WTC11 (cell line): ENCODE data around the gene HLCS. TPM values are rescaled to one million over a fixed set of nuclear protein-coding genes. Genes with fewer than 3 reads are reported as not detected.

ENCODE experiments used
- ATAC-seq: fragments of 200-7000 bp; cut with Tn5 transposase; 2 replicates; pipeline ENCODE4 v1.10.0; 2021; ENCODE audit warnings: mild to moderate bottlenecking, moderate library complexity
- CTCF ChIA-PET: fragments of 300-600 bp; sonication (Branson Sonifier 250); formaldehyde crosslinking; loops from one replicate; lab custom pipeline; 2021; ENCODE audit warnings: antibody characterized with exemption; lab: Charles Lee
- POLR2A ChIA-PET: fragments of 350-600 bp; sonication (Branson Sonifier 250); formaldehyde crosslinking; loops from one replicate; lab custom pipeline; 2021; ENCODE audit warnings: antibody characterized with exemption; lab: Charles Lee
- DNase-seq: peaks from one replicate; pipeline ENCODE4 v3.0.0; 2021; ENCODE audit warnings: low spot score
- H3K27ac Mint-ChIP-seq: 2 replicates; pipeline ENCODE4 v1.8.0; 2021; ENCODE audit warnings: mixed read lengths
- H3K27me3 Mint-ChIP-seq: 2 replicates; pipeline ENCODE4 v1.8.0; 2021; ENCODE audit warnings: low read depth, mild to moderate bottlenecking, moderate library complexity, mixed read lengths
- H3K36me3 Mint-ChIP-seq: 2 replicates; pipeline ENCODE4 v1.8.0; 2021; ENCODE audit warnings: mixed read lengths
- H3K4me1 Mint-ChIP-seq: 2 replicates; pipeline ENCODE4 v1.8.0; 2022; ENCODE audit warnings: mixed read lengths
- H3K4me3 Mint-ChIP-seq: 2 replicates; pipeline ENCODE4 v1.8.0; 2021; ENCODE audit warnings: mild to moderate bottlenecking, moderate library complexity, mixed read lengths
- H3K9me3 Mint-ChIP-seq: 2 replicates; pipeline ENCODE4 v1.8.0; 2021; ENCODE audit warnings: mixed read lengths
- CREB1 ChIP-seq: sonication (generic); formaldehyde crosslinking; IDR thresholded peaks from 2 replicates; pipeline ENCODE4 v1.8.0; 2023; ENCODE audit warnings: mild to moderate bottlenecking, missing genetic modification reagents
- CREM ChIP-seq: sonication (generic); formaldehyde crosslinking; IDR thresholded peaks from 2 replicates; pipeline ENCODE4 v1.8.1; 2022; ENCODE audit warnings: mild to moderate bottlenecking, missing genetic modification reagents, moderate library complexity
- E2F4 ChIP-seq: sonication (generic); formaldehyde crosslinking; IDR thresholded peaks from 2 replicates; pipeline ENCODE4 v1.8.1; 2022; ENCODE audit warnings: low read depth, mild to moderate bottlenecking, moderate library complexity, missing genetic modification reagents, borderline replicate concordance
- ELF4 ChIP-seq: sonication (generic); formaldehyde crosslinking; IDR thresholded peaks from 2 replicates; pipeline ENCODE4 v1.8.1; 2022; ENCODE audit warnings: low read depth, mild to moderate bottlenecking, moderate library complexity, missing genetic modification reagents
- EMX1 ChIP-seq: fragments of 250-450 bp; sonication (Bioruptor Pico); IDR thresholded peaks from 2 replicates; pipeline ENCODE4 v1.8.0; 2021; ENCODE audit warnings: mild to moderate bottlenecking
- HMGXB4 ChIP-seq: sonication (generic); formaldehyde crosslinking; IDR thresholded peaks from 2 replicates; pipeline ENCODE4 v1.8.1; 2023; ENCODE audit warnings: mild to moderate bottlenecking, moderate library complexity, missing genetic modification reagents
- JAZF1 ChIP-seq: fragments of 250-450 bp; sonication (Bioruptor Pico); IDR thresholded peaks from 2 replicates; pipeline ENCODE4 v1.9.0; 2021; ENCODE audit warnings: moderate library complexity, mild to moderate bottlenecking, inconsistent platforms
- KAT7 ChIP-seq: sonication (generic); formaldehyde crosslinking; IDR thresholded peaks from 2 replicates; pipeline ENCODE4 v1.8.1; 2023; ENCODE audit warnings: missing genetic modification reagents, mild to moderate bottlenecking, borderline replicate concordance
- NFATC4 ChIP-seq: fragments of 250-450 bp; sonication (Bioruptor Pico); IDR thresholded peaks from 2 replicates; pipeline ENCODE4 v1.9.0; 2021; ENCODE audit warnings: mild to moderate bottlenecking
- NR2C2 ChIP-seq: sonication (generic); formaldehyde crosslinking; IDR thresholded peaks from 2 replicates; pipeline ENCODE4 v1.8.0; 2022; ENCODE audit warnings: mild to moderate bottlenecking, missing genetic modification reagents
- OVOL2 ChIP-seq: fragments of 250-450 bp; sonication (Bioruptor Pico); IDR thresholded peaks from 2 replicates; pipeline ENCODE4 v1.9.0; 2021; ENCODE audit warnings: mild to moderate bottlenecking, borderline replicate concordance
- RORB ChIP-seq: fragments of 250-450 bp; sonication (Bioruptor Pico); IDR thresholded peaks from 2 replicates; pipeline ENCODE4 v1.9.0; 2021; ENCODE audit warnings: mild to moderate bottlenecking
- SP1 ChIP-seq: sonication (generic); formaldehyde crosslinking; conservative IDR thresholded peaks from 2 replicates; pipeline ENCODE4 v1.8.1; 2022; ENCODE audit warnings: missing genetic modification reagents
- TEAD1 ChIP-seq: sonication (generic); formaldehyde crosslinking; IDR thresholded peaks from 2 replicates; pipeline ENCODE4 v1.8.0; 2022; ENCODE audit warnings: mild to moderate bottlenecking, missing genetic modification reagents
- ZBTB43 ChIP-seq: sonication (generic); formaldehyde crosslinking; IDR thresholded peaks from 2 replicates; pipeline ENCODE4 v1.8.1; 2023; ENCODE audit warnings: mild to moderate bottlenecking, missing genetic modification reagents
- ZNF138 ChIP-seq: sonication (generic); formaldehyde crosslinking; conservative IDR thresholded peaks from 2 replicates; pipeline ENCODE4 v1.8.1; 2022; ENCODE audit warnings: mild to moderate bottlenecking, moderate library complexity, missing genetic modification reagents
- ZNF232 ChIP-seq: sonication (generic); formaldehyde crosslinking; IDR thresholded peaks from 2 replicates; pipeline ENCODE4 v1.8.0; 2022; ENCODE audit warnings: mild to moderate bottlenecking, missing genetic modification reagents
- ZNF416 ChIP-seq: fragments of 250-450 bp; sonication (Bioruptor Pico); IDR thresholded peaks from 2 replicates; pipeline ENCODE4 v1.9.0; 2021; ENCODE audit warnings: mild to moderate bottlenecking, inconsistent platforms
- ZNF671 ChIP-seq: fragments of 250-450 bp; sonication (Bioruptor Pico); IDR thresholded peaks from 2 replicates; pipeline ENCODE4 v1.8.0; 2021; ENCODE audit warnings: mild to moderate bottlenecking
- total RNA-seq: library from RNA; stranded (reverse); gene quantifications from 3 replicates; pipeline ENCODE4 v1.2.3, GENCODE V29; 2021
- TF ChIP-seq, protein P1 (sequence below): sonication (generic); formaldehyde crosslinking; conservative IDR thresholded peaks from 2 replicates; pipeline ENCODE4 v1.8.1; 2023; ENCODE audit warnings: mild to moderate bottlenecking, low read depth, missing genetic modification reagents, moderate library complexity
- TF ChIP-seq, protein P2 (sequence below): fragments of 250-450 bp; sonication (Bioruptor Pico); IDR thresholded peaks from 2 replicates; pipeline ENCODE4 v1.9.0; 2021; ENCODE audit warnings: mild to moderate bottlenecking
- TF ChIP-seq, protein P3 (sequence below): sonication (generic); formaldehyde crosslinking; IDR thresholded peaks from 2 replicates; pipeline ENCODE4 v1.8.0; 2023; ENCODE audit warnings: mild to moderate bottlenecking, missing genetic modification reagents
- TF ChIP-seq, protein P4 (sequence below): fragments of 250-450 bp; sonication (Bioruptor Pico); IDR thresholded peaks from 2 replicates; pipeline ENCODE4 v2.1.2; 2022; ENCODE audit warnings: mild to moderate bottlenecking, moderate library complexity

HLCS gene
- total RNA-seq, 1 experiment from 2014 or later, result 9.3 TPM

DNA sequence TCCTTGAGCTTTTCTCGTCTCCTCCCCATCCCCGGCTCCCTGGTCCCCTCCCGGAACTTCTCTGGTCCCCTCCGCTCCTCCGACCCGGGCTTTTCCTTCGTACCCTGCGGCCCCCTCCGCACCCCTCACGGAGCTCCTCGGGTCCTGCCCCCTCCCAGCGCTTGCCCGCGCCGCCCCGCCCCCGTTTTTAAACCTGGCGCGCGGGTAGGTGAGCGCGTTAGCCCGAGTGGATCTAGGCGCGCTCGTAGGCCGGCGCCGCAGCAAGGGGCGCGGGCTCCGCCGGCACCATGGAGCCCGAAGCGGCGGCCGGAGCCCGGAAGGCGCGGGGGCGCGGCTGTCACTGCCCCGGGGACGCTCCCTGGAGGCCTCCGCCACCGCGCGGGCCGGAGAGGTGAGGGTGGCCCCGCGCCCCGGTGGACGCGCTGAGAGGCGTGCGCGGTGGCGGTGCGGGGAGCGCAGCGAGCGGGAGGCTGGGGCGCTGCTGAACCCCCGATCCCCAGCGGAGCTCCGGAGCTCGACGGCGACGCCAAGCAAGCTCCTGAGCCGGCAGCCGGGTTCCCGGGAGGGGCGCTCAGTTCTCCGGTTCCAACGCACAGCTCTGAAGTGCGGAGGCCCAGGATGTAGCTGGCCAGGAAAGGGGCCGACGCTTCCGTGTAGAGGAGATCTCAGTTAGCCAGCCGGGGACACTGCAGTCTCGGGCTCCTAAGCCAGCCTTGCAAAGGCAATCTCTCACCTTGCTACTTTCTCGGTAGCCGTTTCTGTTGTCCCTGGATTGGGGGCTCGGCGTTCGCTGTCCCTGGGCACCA is 40.2 kb upstream of the HLCS start, which contains the start of gene RIPPLY3:
RIPPLY3 (plus strand) TSS at position 217 of the 806 bp plus-strand sequence; CDS start at position 288, 71 bp downstream.
- DNase-seq (peak; percentile 59), ATAC-seq (peak; percentile 18)
- peaks cover 68% of the 10 kb centered on the region for H3K27me3 Mint-ChIP-seq
- CTCF ChIA-PET, result interaction anchor here (0.7 to 3.3 kb wide), 9 partner anchors 9 to 909 kb away, joined by 3 to 35 read pairs (median 4); partner anchors contain the start of gene HLCS
- no peaks in the 10 kb centered on the region for H3K36me3 Mint-ChIP-seq
- H3K4me1 Mint-ChIP-seq, result peaks cover 12% of the 10 kb centered on the region
- H3K9me3 Mint-ChIP-seq, result no peaks in the 10 kb centered on the region
- TF ChIP-seq ELF4 (CRISPR knock-in tag) (no peak), OVOL2 (CRISPR knock-in tag) (no peak), CREM (CRISPR knock-in tag) (no peak), SP1 (CRISPR knock-in tag) (0 out of 2 replicates have a peak, but pooled peaks have one; percentile 11), RORB (CRISPR knock-in tag) (no peak), ZNF416 (CRISPR knock-in tag) (no peak), ZNF671 (CRISPR knock-in tag) (no peak), CREB1 (CRISPR knock-in tag) (no peak), JAZF1 (CRISPR knock-in tag) (no peak), KAT7 (CRISPR knock-in tag) (0 out of 2 replicates have a peak, but pooled peaks have one; percentile 31), TEAD1 (no peak), HMGXB4 (CRISPR knock-in tag) (0 out of 2 replicates have a peak, but pooled peaks have one; percentile 52), NR2C2 (CRISPR knock-in tag) (no peak), ZNF232 (no peak), E2F4 (CRISPR knock-in tag) (no peak), ZBTB43 (CRISPR knock-in tag) (no peak), ZNF138 (CRISPR knock-in tag) (no peak), EMX1 (no peak), NFATC4 (CRISPR knock-in tag) (no peak)
- TF ChIP-seq, protein P1, sequence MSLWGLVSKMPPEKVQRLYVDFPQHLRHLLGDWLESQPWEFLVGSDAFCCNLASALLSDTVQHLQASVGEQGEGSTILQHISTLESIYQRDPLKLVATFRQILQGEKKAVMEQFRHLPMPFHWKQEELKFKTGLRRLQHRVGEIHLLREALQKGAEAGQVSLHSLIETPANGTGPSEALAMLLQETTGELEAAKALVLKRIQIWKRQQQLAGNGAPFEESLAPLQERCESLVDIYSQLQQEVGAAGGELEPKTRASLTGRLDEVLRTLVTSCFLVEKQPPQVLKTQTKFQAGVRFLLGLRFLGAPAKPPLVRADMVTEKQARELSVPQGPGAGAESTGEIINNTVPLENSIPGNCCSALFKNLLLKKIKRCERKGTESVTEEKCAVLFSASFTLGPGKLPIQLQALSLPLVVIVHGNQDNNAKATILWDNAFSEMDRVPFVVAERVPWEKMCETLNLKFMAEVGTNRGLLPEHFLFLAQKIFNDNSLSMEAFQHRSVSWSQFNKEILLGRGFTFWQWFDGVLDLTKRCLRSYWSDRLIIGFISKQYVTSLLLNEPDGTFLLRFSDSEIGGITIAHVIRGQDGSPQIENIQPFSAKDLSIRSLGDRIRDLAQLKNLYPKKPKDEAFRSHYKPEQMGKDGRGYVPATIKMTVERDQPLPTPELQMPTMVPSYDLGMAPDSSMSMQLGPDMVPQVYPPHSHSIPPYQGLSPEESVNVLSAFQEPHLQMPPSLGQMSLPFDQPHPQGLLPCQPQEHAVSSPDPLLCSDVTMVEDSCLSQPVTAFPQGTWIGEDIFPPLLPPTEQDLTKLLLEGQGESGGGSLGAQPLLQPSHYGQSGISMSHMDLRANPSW (CRISPR knock-in tag), result no peak
- TF ChIP-seq, protein P2, sequence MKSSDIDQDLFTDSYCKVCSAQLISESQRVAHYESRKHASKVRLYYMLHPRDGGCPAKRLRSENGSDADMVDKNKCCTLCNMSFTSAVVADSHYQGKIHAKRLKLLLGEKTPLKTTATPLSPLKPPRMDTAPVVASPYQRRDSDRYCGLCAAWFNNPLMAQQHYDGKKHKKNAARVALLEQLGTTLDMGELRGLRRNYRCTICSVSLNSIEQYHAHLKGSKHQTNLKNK, result no peak
- TF ChIP-seq, protein P3, sequence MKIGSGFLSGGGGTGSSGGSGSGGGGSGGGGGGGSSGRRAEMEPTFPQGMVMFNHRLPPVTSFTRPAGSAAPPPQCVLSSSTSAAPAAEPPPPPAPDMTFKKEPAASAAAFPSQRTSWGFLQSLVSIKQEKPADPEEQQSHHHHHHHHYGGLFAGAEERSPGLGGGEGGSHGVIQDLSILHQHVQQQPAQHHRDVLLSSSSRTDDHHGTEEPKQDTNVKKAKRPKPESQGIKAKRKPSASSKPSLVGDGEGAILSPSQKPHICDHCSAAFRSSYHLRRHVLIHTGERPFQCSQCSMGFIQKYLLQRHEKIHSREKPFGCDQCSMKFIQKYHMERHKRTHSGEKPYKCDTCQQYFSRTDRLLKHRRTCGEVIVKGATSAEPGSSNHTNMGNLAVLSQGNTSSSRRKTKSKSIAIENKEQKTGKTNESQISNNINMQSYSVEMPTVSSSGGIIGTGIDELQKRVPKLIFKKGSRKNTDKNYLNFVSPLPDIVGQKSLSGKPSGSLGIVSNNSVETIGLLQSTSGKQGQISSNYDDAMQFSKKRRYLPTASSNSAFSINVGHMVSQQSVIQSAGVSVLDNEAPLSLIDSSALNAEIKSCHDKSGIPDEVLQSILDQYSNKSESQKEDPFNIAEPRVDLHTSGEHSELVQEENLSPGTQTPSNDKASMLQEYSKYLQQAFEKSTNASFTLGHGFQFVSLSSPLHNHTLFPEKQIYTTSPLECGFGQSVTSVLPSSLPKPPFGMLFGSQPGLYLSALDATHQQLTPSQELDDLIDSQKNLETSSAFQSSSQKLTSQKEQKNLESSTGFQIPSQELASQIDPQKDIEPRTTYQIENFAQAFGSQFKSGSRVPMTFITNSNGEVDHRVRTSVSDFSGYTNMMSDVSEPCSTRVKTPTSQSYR (CRISPR knock-in tag), result no peak
- TF ChIP-seq, protein P4, sequence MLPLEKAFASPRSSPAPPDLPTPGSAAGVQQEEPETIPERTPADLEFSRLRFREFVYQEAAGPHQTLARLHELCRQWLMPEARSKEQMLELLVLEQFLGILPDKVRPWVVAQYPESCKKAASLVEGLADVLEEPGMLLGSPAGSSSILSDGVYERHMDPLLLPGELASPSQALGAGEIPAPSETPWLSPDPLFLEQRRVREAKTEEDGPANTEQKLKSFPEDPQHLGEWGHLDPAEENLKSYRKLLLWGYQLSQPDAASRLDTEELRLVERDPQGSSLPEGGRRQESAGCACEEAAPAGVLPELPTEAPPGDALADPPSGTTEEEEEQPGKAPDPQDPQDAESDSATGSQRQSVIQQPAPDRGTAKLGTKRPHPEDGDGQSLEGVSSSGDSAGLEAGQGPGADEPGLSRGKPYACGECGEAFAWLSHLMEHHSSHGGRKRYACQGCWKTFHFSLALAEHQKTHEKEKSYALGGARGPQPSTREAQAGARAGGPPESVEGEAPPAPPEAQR, result no peak
- POLR2A ChIA-PET, result interaction anchor here (1.5 kb wide), 1 partner anchor 16 kb away, joined by 4 read pairs; no protein-coding TSS in a partner anchor
- H3K4me3 Mint-ChIP-seq, result peak within 1 kb of the TSS; percentile 62
- H3K27ac Mint-ChIP-seq, result no peak within 1 kb of the TSS
